Hindlimb muscle (tissue), 1 donor: ENCODE measurements around the gene SNX13. TPM values are rescaled to one million over a fixed set of nuclear protein-coding genes. Genes with fewer than 3 reads are reported as not detected.
"Not testable (repeated sequence)": the region's sequence is repeated elsewhere in the genome, so short reads cannot be mapped to it uniquely, and the experiment has no call there.

Source experiments
- DNase-seq: peaks from one replicate; pipeline ENCODE4 v3.0.0-alpha.2; 2013
- polyA plus RNA-seq: library from polyadenylated mRNA; unstranded; fragments of 120-200 nt; gene quantifications from one replicate; pipeline ENCODE4 v1.2.1, GENCODE V29; 2013; ENCODE audit not compliant: insufficient read length

SNX13 gene
- polyA plus RNA-seq, 1 donor = 19.9 TPM

- no peak for DNase-seq
Measured at GRCh38 chr7:17912536-17913235, 27.6 kb downstream of the SNX13 start.

GRCh38 chr7:17912050-17912449, 28.2 kb downstream of the SNX13 start:
- no peak for DNase-seq

DNA sequence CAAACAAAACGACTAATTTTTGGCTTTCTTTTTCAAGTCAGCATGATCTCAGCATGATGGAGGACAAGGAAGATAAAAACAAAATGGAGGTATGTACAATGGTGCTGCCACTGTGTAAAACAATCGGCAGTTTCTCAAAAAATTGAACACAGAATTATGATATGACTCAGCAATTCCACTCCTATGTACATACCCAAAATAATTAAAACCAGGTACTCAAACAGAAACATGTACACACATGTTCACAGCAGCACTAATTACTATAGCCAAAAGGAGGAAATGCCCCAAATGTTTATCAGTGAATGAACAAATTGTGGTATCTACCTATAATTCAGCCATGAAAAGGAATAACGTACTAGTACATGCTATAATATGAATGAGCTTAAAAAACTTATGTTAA, 29.9 kb downstream of the SNX13 start:
- DNase-seq = no peak

GRCh38 chr7:17909310-17909709, 31.0 kb downstream of the SNX13 start:
- not testable (repeated sequence) for DNase-seq

DNA sequence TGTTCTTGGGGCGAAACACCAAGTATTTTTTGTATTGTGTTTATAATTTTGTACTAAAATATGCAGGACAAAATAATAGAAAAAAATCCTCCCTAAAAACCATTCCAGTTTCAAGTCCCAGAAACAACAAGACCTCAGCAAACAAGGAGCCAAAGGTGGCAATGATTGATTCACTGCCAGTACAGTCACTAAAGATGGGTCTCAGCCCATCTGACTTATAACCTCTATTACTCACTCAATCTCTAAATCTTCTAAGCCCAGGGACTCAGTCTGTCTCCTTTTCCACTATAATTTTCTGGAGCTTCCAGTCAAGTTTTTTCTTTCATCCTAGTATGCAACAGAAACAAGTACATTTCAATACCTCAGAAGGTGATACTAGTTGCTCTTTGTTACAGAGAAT, 33.3 kb downstream of the SNX13 start:
- no peak for DNase-seq

DNA sequence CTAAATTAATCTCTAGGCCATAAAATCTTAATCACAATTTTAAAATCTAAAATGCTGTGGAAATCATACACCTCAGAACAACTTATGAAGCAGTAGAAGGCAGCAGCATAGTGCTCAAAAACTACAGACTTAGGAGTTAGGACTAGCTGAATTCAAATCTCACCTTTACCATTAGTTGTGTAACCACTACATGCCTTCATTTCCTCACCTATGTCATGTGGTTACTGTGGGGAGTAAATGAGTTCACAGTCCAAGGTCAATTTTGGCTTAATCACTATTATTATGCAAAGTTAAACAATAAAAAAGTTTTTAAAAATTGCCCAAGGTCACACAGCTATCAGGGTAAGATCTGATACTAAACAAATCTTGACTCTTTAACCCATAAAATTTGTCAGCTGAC, 37.0 kb downstream of the SNX13 start:
- DNase-seq = no peak

DNA sequence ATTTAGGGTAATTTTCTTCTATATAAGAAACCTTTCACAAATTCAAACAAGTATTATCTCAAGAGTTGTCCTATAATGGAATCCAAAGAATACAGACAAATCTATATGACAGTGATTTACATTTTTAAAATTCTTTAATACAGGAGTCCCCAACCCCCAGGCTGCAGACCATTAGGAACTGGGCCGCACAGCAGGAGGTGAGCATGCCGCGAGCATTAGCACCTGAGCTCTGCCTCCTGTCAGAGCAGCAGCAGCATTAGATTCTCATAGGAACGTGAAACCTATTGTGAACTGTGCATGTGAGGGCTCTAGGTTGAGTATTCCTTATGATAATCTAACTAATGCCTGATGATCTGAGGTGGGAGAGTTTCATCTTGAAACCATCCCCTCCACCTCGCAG, 37.7 kb downstream of the SNX13 start:
- DNase-seq = no peak

GRCh38 chr7:17900464-17900863, 39.8 kb downstream of the SNX13 start:
- DNase-seq = no peak

DNA sequence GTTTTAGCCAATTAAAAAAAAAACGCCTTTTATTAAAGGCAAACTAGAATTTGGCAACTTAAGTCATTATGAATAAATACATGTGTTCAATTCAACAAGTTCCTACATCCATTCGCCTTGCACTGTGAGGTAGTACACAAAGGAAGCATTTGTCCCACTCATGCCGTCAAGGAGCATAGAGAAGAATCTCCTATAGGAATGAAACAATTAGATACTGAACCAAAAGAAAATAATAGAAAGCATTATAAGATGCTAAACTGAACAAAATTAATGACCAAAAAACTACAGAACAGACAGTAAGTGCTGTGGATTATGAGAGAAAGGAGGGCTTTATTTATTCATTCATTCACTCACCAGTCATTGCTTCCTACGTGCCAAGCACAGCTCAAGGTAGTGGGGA, 42.2 kb downstream of the SNX13 start:
- no peak for DNase-seq

GRCh38 chr7:17887286-17887685, 53.0 kb downstream of the SNX13 start:
- no peak for DNase-seq

- no peak for DNase-seq
Measured at GRCh38 chr7:17882685-17883084, 57.6 kb downstream of the SNX13 start.

DNA sequence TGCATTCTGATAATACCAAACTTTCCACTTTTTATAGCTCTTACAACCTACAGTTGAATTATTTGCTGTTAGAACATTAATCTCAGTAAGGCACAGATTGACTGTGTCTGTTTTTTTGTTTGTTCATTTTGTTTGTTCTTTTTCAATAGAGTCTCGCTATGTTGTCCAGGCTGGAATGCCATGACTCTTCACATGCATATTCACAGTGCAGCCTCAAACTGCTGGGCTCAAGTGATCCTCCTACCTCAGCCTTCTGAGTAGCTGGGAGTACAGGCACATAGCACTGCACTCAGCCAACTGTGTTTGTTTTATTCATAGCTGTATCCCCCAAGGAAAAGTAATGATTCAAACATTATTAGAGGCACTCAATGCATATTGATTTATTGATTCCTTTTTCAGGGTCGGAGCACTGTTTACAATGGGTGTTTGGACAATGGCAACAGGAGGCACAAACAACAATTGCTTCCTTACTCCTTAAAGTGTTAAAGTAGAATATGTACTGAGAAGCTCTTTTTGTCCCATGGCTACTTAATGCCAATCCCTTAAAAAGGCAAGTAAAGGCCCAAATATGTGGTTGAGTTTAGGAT, 61.1 kb downstream of the SNX13 start:
- DNase-seq = no peak

- no peak for DNase-seq
Measured at GRCh38 chr7:17878627-17879026, 61.7 kb downstream of the SNX13 start.

GRCh38 chr7:17871815-17872533, 68.3 kb downstream of the SNX13 start:
- DNase-seq = no peak

- no peak for DNase-seq
Measured at GRCh38 chr7:17870406-17870805, 69.9 kb downstream of the SNX13 start.

DNA sequence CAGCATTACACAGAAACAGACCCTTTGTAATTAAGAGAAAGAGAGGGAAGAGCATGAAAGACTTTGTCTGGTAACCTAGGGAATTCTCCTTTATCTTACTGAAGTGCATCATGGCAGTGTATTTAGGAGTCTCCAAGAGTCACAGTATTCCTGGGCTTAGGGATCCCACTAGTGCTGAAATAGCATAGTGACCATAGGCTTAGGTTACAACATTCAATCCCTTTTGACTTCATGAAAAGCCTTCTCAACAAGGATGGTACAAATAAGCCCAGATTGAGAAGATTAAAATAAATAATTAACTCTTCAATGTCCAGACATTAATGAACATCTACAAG, 76.5 kb downstream of the SNX13 start:
- DNase-seq = no peak

- DNase-seq = no peak
Measured at GRCh38 chr7:17863095-17863808, 77.0 kb downstream of the SNX13 start.

DNA sequence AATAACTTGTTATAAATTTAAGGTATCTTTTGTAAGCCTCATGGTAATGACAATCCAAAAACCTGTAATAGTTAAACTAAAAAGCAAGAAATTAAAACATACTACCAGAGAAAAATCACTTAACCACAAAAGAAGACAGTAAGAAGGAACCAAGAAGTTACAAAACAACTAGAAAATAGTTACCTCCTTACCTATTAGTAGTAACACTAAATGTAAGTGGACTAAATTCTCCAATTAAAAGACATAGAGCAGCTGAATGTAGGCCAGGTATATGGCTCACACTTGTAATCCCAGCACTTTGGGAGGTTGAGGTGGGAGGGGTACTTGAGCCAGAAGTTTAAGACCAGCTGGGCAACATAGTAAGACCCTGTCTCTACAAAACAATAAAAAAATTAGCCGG, 84.0 kb downstream of the SNX13 start:
- no peak for DNase-seq

DNA sequence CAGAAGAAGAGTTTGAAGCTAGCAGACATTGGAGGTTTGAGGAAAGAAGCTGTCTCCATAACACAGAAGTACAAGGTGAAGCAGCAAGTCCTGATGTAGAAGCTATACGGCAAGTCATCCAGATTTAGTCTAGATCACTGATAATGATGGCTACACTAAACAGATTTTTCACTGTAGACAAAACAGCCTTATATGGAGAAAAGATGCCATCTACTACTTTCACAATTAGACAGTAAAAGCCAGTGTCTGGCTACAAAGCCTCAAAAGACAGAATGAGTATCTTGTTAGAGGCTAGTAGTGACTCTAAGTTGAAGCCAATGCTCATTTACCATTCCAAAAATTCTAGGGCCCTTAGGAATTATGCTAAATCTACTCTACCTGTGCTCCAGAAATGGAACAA, 85.1 kb downstream of the SNX13 start:
- no peak for DNase-seq

- DNase-seq = no peak
Measured at GRCh38 chr7:17854261-17855047, 85.8 kb downstream of the SNX13 start.

DNA sequence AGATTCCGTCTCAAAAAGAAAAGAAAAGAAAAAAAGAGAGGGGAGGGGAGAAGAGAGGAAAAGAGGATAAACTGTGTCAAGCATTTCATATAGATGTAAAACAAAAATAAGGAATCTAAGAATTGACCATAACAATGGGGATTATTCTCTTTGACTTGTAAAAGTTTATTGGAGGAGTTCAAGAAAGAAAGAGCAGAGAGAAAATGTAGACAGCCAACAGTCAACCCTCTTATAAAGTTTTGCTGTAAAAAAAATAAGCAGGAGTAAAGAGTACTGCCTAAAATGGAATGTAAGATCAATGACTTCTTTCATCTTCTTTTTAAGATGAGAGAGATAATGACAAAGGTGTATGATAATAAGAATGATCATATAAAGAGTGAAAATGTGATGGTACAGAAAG, 87.9 kb downstream of the SNX13 start:
- DNase-seq = no peak

GRCh38 chr7:17849504-17849903, 90.8 kb downstream of the SNX13 start:
- no peak for DNase-seq

DNA sequence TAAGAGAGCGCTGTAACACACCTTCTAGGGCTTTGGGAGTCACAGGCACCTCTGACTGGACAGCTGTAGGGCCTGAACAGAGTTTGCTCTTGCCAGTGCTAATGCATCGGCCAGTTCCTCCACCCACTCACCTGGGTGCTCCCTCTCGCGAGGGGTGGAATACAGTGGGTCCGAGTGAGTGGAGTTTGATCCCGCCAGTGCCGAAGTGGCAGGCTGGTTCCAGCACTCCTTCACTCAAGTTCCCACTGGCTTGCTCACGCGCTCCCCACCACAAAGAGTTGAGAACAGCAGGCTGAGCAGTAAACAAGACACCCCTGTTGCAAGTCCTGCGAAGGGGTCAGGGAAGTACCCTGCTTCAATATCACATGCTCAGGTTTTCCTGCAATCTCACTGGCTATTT, 91.8 kb downstream of the SNX13 start:
- DNase-seq = no peak
